Fibroblast of the aortic adventitia (primary cell): ENCODE results near the gene MAP4K2. TPM values are rescaled to one million over a fixed set of nuclear protein-coding genes. Genes with fewer than 3 reads are reported as not detected.

Source experiments
- DNase-seq: peaks from one replicate; pipeline ENCODE4 v3.0.0-alpha.2; 2010; ENCODE audit warnings: low read depth
- H3K4me3 ChIP-seq: 2 replicates; pipeline ENCODE4 v1.5.1; 2011; ENCODE audit warnings: low read depth, mild to moderate bottlenecking, control low read depth, low read length, moderate library complexity
- total RNA-seq: library from RNA; depleted of rRNA; stranded (reverse); fragments of >200 nt; gene quantifications from 2 replicates; pipeline ENCODE4 v1.2.3, GENCODE V29; 2012; ENCODE audit warnings: low replicate concordance
- TF ChIP-seq, protein P1 (sequence below): IDR thresholded peaks from 2 replicates; pipeline ENCODE4 v1.5.1; 2011; ENCODE audit warnings: mild to moderate bottlenecking, low read length, control low read depth, inconsistent platforms; ENCODE audit not compliant: insufficient read depth

MAP4K2 gene
- total RNA-seq, 1 donor = 9.6 TPM

DNA sequence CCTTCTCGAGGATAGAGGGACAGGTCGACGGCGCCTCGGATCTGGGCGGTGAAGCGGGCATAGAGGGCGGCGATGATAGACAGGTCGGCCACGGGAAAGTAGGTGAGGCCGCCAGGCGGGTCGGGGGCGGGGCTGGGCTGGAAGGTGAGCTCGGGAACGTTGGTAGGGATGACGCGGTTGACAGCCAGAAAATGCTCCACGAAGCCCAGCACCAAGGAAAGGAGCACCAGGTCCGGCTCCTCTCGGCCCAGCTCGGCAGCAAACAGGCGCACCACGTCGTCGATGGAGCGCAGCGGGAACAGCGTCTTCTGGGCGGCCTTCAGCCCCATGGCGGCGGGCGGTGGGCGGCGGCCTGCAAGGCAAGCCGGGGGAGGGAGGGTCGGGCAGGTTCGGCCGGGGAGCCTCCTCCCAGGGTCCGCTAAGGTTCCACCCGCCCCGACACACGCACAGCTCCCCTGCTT, 6.8 kb upstream of the MAP4K2 start:
- peak overlapping the region; percentile 83 for H3K4me3 ChIP-seq
- DNase-seq = no peak
- TF ChIP-seq, protein P1, sequence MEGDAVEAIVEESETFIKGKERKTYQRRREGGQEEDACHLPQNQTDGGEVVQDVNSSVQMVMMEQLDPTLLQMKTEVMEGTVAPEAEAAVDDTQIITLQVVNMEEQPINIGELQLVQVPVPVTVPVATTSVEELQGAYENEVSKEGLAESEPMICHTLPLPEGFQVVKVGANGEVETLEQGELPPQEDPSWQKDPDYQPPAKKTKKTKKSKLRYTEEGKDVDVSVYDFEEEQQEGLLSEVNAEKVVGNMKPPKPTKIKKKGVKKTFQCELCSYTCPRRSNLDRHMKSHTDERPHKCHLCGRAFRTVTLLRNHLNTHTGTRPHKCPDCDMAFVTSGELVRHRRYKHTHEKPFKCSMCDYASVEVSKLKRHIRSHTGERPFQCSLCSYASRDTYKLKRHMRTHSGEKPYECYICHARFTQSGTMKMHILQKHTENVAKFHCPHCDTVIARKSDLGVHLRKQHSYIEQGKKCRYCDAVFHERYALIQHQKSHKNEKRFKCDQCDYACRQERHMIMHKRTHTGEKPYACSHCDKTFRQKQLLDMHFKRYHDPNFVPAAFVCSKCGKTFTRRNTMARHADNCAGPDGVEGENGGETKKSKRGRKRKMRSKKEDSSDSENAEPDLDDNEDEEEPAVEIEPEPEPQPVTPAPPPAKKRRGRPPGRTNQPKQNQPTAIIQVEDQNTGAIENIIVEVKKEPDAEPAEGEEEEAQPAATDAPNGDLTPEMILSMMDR = no peak

- TF ChIP-seq, protein P1 = no peak
- DNase-seq = no peak
- no peak overlapping the region for H3K4me3 ChIP-seq
Observed at GRCh38 chr11:64805481-64805880, 2.5 kb upstream of the MAP4K2 start.

DNA sequence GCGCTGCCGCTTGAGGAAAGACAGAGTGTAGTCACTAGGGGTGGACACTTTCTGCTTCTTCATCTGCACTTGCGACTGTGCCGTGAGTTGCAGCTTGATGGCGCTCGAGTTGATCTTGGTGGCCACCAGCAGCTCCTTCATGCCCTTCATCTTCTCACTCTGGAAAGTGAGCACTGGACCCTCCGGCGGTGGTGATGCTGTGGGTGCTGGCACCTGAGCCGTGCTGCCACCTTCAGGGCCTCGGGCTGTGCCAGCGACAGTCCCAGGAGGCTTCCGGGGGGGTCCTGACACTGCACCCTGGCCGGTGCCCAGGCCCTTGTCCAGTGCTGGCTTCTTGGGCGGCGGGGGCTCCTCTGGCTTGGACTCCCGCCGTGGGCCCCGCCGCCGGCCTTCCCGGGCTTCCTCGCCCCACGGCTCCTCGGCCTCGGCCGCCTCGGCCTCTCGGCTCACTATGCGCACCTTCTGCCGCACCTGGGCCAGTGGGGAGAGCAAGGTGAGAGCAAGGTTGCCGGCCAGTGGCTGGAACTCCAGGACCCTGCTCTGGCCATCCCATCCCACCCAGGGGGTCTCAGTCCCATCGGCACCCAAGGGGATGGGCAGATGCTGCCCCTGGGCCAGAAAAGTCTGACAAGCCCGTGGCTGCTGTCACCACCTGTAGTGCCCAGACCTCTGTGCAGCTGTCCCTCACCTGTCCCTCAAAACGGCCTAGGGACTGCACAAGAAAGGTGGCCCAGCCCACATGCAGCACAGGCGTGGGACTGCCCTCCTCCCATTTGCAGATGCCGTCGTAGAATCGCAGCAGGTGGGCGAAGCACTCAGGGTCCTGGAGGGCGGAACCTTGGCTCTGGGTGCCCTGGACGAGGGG, 1.6 kb upstream of the MAP4K2 start:
- H3K4me3 ChIP-seq = no peak overlapping the region
- no peak for DNase-seq

DNA sequence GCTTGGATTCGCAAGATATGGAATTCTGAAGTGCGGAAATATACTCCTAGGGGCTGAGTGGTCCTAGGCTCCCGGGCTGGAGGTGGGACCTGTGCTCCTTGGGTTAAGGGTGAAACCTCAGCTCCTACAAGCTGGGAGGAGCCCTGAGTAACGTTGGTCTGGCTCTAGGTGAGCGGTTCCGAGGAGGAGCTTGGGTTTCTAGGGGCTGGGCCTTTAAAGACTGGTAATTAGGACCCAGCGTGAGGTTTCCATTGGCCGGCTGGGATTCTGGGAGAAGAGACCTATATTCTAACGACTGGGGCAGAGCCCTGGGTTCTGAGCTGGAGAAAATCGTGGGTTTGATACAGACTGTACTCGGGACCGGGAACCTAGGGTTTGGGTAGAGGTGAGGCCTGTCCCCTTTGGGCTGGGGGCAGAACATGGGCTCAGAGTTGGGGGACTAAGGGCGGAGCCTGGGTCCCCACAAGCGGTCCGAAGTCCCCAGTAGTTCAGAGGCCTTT, 882 bp upstream of the MAP4K2 start:
- H3K4me3 ChIP-seq = peak overlapping the region; percentile 74
- DNase-seq = no peak
- TF ChIP-seq, protein P1 = no peak

More for the DNA sequence above, 1.6 kb upstream of the MAP4K2 start:
- TF ChIP-seq, protein P1 = no peak

- H3K4me3 ChIP-seq = peak overlapping the region; percentile 64
- DNase-seq = no peak
- TF ChIP-seq, protein P1 = no peak
Observed at GRCh38 chr11:64802370-64803157, 450 bp downstream of the MAP4K2 start.

DNA sequence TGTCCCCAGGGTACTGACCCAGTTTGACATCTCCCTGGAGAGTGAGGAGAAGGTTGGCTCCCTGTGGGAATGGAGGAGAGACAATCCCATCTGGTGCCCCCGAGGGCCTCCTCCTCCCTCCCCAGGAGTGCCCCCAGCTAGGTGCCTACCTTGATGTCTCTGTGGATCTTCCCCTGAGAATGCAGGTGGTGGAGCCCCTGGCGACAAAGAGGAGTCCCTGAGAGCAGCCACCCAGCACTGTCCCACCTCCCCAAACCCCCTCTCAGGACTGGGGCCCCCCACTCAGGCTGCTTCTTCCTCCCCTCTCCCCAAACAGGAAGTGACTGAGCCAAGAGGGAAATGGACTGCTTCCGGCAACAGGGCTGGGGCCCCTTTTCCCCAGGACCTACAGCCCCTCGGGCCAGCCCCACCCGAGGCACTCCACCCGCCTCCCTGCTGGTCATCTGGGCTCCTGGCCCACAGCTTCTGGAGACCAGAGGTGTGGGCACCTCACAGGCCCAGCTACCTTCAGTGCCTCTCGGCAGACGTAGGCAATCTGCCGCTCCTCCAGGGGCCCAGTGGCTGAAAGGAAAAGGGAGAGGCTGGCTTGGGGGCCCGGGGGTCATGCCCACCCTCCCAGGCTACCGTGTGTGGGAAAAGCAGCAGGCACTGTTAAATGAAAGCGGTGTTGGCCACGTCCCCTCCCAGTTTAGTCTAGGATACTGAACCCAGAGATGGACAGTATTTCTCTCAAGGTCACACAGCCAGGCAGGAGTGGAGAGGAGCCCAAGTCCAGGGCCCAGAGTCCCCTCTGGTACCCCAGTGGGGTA, 1.2 kb downstream of the MAP4K2 start:
- no peak overlapping the region for H3K4me3 ChIP-seq
- no peak for DNase-seq
- TF ChIP-seq, protein P1 = no peak
